Measurements from ENCODE around the gene HDAC4.

DNA sequence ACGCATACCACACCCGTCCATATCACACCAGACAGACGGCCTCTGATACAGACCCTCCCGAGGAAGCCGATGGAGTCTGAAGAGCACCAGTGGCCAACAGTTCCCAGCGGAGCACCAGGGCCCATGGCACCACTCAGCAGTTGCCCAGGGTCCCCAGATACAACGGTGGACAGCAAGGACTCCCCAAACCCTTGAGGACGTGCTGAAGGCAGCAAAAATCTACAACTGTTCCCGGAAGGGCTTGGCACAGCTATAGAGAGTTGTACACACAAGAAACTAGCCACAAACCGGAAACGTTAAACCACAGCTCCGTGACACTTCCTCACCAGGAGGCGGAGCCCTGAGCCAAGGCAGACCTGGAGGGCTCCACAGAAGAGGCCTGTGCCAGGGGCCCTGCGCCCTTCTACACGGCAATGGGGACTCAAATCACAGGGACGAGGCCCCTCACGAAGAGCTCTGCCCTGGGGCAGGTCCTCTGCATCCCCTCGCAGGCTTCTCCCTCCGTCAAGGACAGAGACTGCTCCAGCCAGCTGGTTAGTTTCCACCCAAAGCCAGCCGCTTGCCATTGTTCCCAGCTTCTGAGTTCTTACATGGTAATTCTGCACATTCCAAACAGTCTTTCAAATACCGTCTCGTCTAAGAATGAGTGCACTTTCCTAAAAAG, 133.4 kb downstream of the HDAC4 start:
- TF ChIP-seq, protein P1, sequence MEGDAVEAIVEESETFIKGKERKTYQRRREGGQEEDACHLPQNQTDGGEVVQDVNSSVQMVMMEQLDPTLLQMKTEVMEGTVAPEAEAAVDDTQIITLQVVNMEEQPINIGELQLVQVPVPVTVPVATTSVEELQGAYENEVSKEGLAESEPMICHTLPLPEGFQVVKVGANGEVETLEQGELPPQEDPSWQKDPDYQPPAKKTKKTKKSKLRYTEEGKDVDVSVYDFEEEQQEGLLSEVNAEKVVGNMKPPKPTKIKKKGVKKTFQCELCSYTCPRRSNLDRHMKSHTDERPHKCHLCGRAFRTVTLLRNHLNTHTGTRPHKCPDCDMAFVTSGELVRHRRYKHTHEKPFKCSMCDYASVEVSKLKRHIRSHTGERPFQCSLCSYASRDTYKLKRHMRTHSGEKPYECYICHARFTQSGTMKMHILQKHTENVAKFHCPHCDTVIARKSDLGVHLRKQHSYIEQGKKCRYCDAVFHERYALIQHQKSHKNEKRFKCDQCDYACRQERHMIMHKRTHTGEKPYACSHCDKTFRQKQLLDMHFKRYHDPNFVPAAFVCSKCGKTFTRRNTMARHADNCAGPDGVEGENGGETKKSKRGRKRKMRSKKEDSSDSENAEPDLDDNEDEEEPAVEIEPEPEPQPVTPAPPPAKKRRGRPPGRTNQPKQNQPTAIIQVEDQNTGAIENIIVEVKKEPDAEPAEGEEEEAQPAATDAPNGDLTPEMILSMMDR (IDR thresholded peaks at IDR 0.05; ENCODE audit: poor library complexity): peak; percentile 7
- no peak for TF ChIP-seq EZH2 (IDR thresholded peaks at IDR 0.05; ENCODE audit: borderline replicate concordance)
